Memory B cell (primary cell): Measurements from ENCODE around the gene DISC1.
A peak's percentile ranks its signal among the peaks of the same experiment; 100 is the strongest.

ENCODE experiments used
- ATAC-seq: fragments of 150-1000 bp; cut with Tn5 transposase; 2 replicates; pipeline ENCODE4 v1.10.0; 2021; ENCODE audit warnings: low read depth, mild to moderate bottlenecking, moderate library complexity
- DNase-seq, 2 donors: peaks; one replicate each; pipeline ENCODE4 v3.0.0; 2022; ENCODE audit warnings: low spot score in 2 of 2
- H3K27ac Mint-ChIP-seq: one replicate; pipeline ENCODE4 v1.8.0; 2022; ENCODE audit warnings: mild to moderate bottlenecking, moderate library complexity, mixed read lengths
- H3K27me3 Mint-ChIP-seq: one replicate; pipeline ENCODE4 v1.8.0; 2022; ENCODE audit warnings: mixed read lengths
- H3K36me3 Mint-ChIP-seq: one replicate; pipeline ENCODE4 v1.8.0; 2022; ENCODE audit warnings: mild to moderate bottlenecking, mixed read lengths
- H3K4me1 Mint-ChIP-seq: one replicate; pipeline ENCODE4 v1.8.0; 2022; ENCODE audit warnings: mixed read lengths
- H3K4me3 Mint-ChIP-seq: one replicate; pipeline ENCODE4 v1.8.0; 2022; ENCODE audit warnings: mild to moderate bottlenecking, moderate library complexity, mixed read lengths
- H3K9me3 Mint-ChIP-seq: one replicate; pipeline ENCODE4 v1.8.0; 2022; ENCODE audit warnings: mixed read lengths

The DISC1 gene

GRCh38 chr1:231800108-231800507, 173.5 kb downstream of the DISC1 start:
- Mint-ChIP-seq H3K9me3 (peaks cover 3% of the 10 kb centered on the region), H3K27ac (peak overlapping the region; percentile 81), H3K27me3 (no peaks in the 10 kb centered on the region), H3K36me3 (peaks cover 8% of the 10 kb centered on the region), H3K4me1 (peaks cover 3% of the 10 kb centered on the region), H3K4me3 (no peak overlapping the region)
- ATAC-seq = no peak
- no peak for DNase-seq

GRCh38 chr1:231801042-231801585, 174.5 kb downstream of the DISC1 start:
- peaks cover 5% of the 10 kb centered on the region for H3K36me3 Mint-ChIP-seq

GRCh38 chr1:231803353-231803752, 176.8 kb downstream of the DISC1 start:
- Mint-ChIP-seq H3K4me1 (peaks cover 3% of the 10 kb centered on the region), H3K9me3 (peaks cover 3% of the 10 kb centered on the region), H3K36me3 (peaks cover 5% of the 10 kb centered on the region), H3K27me3 (no peaks in the 10 kb centered on the region), H3K27ac (no peak overlapping the region), H3K4me3 (no peak overlapping the region)
- no peak for ATAC-seq
- DNase-seq = no peak

More at GRCh38 chr1:231801042-231801585, 174.5 kb downstream of the DISC1 start:
- Mint-ChIP-seq H3K27ac (no peak overlapping the region), H3K4me1 (peaks cover 3% of the 10 kb centered on the region), H3K9me3 (peaks cover 3% of the 10 kb centered on the region), H3K4me3 (no peak overlapping the region), H3K27me3 (no peaks in the 10 kb centered on the region)
- ATAC-seq (no peak), DNase-seq (no peak)

GRCh38 chr1:231806623-231807495, 180.3 kb downstream of the DISC1 start:
- H3K27ac Mint-ChIP-seq = no peak overlapping the region
- H3K36me3 Mint-ChIP-seq = peaks cover 4% of the 10 kb centered on the region
- ATAC-seq = no peak
- peak in 1 of 2 donors; percentile 12 for DNase-seq
- peaks cover 3% of the 10 kb centered on the region for H3K4me1 Mint-ChIP-seq
- no peaks in the 10 kb centered on the region for H3K9me3 Mint-ChIP-seq
- H3K4me3 Mint-ChIP-seq = no peak overlapping the region
- peaks cover 4% of the 10 kb centered on the region for H3K27me3 Mint-ChIP-seq

GRCh38 chr1:231807541-231807940, 181.0 kb downstream of the DISC1 start:
- Mint-ChIP-seq H3K4me3 (no peak overlapping the region), H3K9me3 (no peaks in the 10 kb centered on the region), H3K27ac (no peak overlapping the region), H3K4me1 (peaks cover 3% of the 10 kb centered on the region), H3K36me3 (peaks cover 4% of the 10 kb centered on the region), H3K27me3 (peaks cover 4% of the 10 kb centered on the region)
- no peak for DNase-seq
- ATAC-seq = no peak

- Mint-ChIP-seq H3K4me1 (peaks cover 3% of the 10 kb centered on the region), H3K27ac (no peak overlapping the region), H3K27me3 (peaks cover 4% of the 10 kb centered on the region), H3K4me3 (no peak overlapping the region), H3K36me3 (peaks cover 8% of the 10 kb centered on the region), H3K9me3 (no peaks in the 10 kb centered on the region)
- DNase-seq (no peak), ATAC-seq (no peak)
These were observed 181.5 kb downstream of the DISC1 start for GRCh38 chr1:231808116-231808515.

GRCh38 chr1:231808990-231809389, 182.4 kb downstream of the DISC1 start:
- H3K36me3 Mint-ChIP-seq = peaks cover 13% of the 10 kb centered on the region
- no peak for ATAC-seq
- DNase-seq = no peak

GRCh38 chr1:231810415-231810814, 183.8 kb downstream of the DISC1 start:
- Mint-ChIP-seq H3K27ac (no peak overlapping the region), H3K4me3 (no peak overlapping the region), H3K4me1 (peaks cover 3% of the 10 kb centered on the region), H3K27me3 (peaks cover 4% of the 10 kb centered on the region), H3K36me3 (peaks cover 13% of the 10 kb centered on the region), H3K9me3 (no peaks in the 10 kb centered on the region)
- DNase-seq (no peak), ATAC-seq (no peak)

More at GRCh38 chr1:231808990-231809389, 182.4 kb downstream of the DISC1 start:
- H3K4me1 Mint-ChIP-seq = peaks cover 3% of the 10 kb centered on the region
- peaks cover 4% of the 10 kb centered on the region for H3K27me3 Mint-ChIP-seq
- no peak overlapping the region for H3K4me3 Mint-ChIP-seq
- H3K9me3 Mint-ChIP-seq = no peaks in the 10 kb centered on the region
- H3K27ac Mint-ChIP-seq = no peak overlapping the region

GRCh38 chr1:231814021-231814420, 187.4 kb downstream of the DISC1 start:
- no peak overlapping the region for H3K4me3 Mint-ChIP-seq
- H3K27ac Mint-ChIP-seq = no peak overlapping the region
- H3K36me3 Mint-ChIP-seq = peaks cover 27% of the 10 kb centered on the region

GRCh38 chr1:231814521-231814920, 187.9 kb downstream of the DISC1 start:
- DNase-seq = no peak
- Mint-ChIP-seq H3K9me3 (no peaks in the 10 kb centered on the region), H3K27ac (no peak overlapping the region), H3K36me3 (peaks cover 27% of the 10 kb centered on the region), H3K4me3 (no peak overlapping the region), H3K4me1 (no peaks in the 10 kb centered on the region), H3K27me3 (peaks cover 4% of the 10 kb centered on the region)
- no peak for ATAC-seq

More at GRCh38 chr1:231814021-231814420, 187.4 kb downstream of the DISC1 start:
- DNase-seq = no peak
- ATAC-seq = no peak
- Mint-ChIP-seq H3K9me3 (no peaks in the 10 kb centered on the region), H3K4me1 (no peaks in the 10 kb centered on the region), H3K27me3 (peaks cover 4% of the 10 kb centered on the region)

- Mint-ChIP-seq H3K27me3 (no peaks in the 10 kb centered on the region), H3K4me3 (no peak overlapping the region), H3K36me3 (peaks cover 25% of the 10 kb centered on the region), H3K9me3 (no peaks in the 10 kb centered on the region), H3K4me1 (no peaks in the 10 kb centered on the region), H3K27ac (no peak overlapping the region)
- DNase-seq (no peak), ATAC-seq (no peak)
These were observed 191.2 kb downstream of the DISC1 start for GRCh38 chr1:231817801-231818200.

- Mint-ChIP-seq H3K4me3 (no peak overlapping the region), H3K9me3 (no peaks in the 10 kb centered on the region), H3K4me1 (no peaks in the 10 kb centered on the region), H3K36me3 (peaks cover 21% of the 10 kb centered on the region), H3K27ac (no peak overlapping the region), H3K27me3 (no peaks in the 10 kb centered on the region)
- DNase-seq = no peak
- no peak for ATAC-seq
These were observed 191.7 kb downstream of the DISC1 start for GRCh38 chr1:231818337-231818736.

GRCh38 chr1:231821281-231821680, 194.7 kb downstream of the DISC1 start:
- H3K36me3 Mint-ChIP-seq = peaks cover 16% of the 10 kb centered on the region
- no peak overlapping the region for H3K4me3 Mint-ChIP-seq
- no peaks in the 10 kb centered on the region for H3K9me3 Mint-ChIP-seq
- ATAC-seq = no peak
- no peaks in the 10 kb centered on the region for H3K4me1 Mint-ChIP-seq
- no peaks in the 10 kb centered on the region for H3K27me3 Mint-ChIP-seq
- no peak overlapping the region for H3K27ac Mint-ChIP-seq
- DNase-seq = no peak

GRCh38 chr1:231822041-231822440, 195.5 kb downstream of the DISC1 start:
- no peaks in the 10 kb centered on the region for H3K27me3 Mint-ChIP-seq
- H3K36me3 Mint-ChIP-seq = peaks cover 12% of the 10 kb centered on the region
- ATAC-seq = no peak
- DNase-seq = no peak
- no peak overlapping the region for H3K4me3 Mint-ChIP-seq
- no peaks in the 10 kb centered on the region for H3K9me3 Mint-ChIP-seq
- no peaks in the 10 kb centered on the region for H3K4me1 Mint-ChIP-seq
- H3K27ac Mint-ChIP-seq = no peak overlapping the region
